ENCODE results near the gene NFATC1. TPM values are rescaled to one million over a fixed set of nuclear protein-coding genes. Genes with fewer than 3 reads are reported as not detected.

The NFATC1 gene
- polyA plus RNA-seq, 3 donors: 2.5 to 21.7 (median 8.8) TPM

- no peak overlapping the region for H3K27ac ChIP-seq (ENCODE audit: low read depth, low read length)
- 88 to 90% (median 89%) methylated on average over 38 of the region's 38 CpGs for WGBS, 3 donors
Observed at GRCh38 chr18:79571211-79572092, 175.7 kb downstream of the NFATC1 start.

GRCh38 chr18:79572093-79572780, 176.5 kb downstream of the NFATC1 start:
- 85 to 89% (median 85%) methylated on average over 18 of the region's 18 CpGs for WGBS, 3 donors
- no peak overlapping the region for H3K27ac ChIP-seq (ENCODE audit: low read depth, low read length)

GRCh38 chr18:79572848-79573451, 177.2 kb downstream of the NFATC1 start:
- no peak overlapping the region for H3K27ac ChIP-seq (ENCODE audit: low read depth, low read length)
- WGBS, 3 donors: 83 to 88% (median 87%) methylated on average over 6 of the region's 6 CpGs

DNA sequence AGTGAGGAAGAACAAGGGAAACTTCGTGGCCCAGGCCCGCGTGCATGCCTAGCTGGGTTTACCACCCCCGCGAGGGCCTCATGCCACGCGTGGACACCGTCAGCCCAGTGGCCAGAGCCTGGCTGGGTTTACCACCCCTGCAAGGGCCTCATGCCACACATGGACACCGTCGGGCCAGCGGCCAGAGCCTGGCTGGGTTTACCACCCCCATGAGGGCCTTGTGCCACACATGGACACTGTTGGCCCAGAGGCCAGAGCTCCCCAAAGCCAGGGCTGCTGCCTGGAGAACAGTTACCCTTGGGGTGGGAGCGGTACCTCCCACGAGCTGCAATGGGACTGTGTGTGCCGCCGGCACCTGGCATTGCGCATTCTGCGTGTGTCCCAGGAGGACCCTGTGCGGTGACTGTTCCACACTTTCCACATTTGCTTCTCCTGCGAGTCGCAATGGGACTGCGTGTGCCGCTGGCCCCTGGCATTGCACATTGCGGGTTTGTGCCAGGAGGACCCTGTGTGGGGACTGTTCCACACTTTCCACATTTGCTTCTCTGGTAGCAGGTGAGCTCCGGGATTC, 178.3 kb downstream of the NFATC1 start:
- 96 to 99% (median 98%) methylated on average over 24 of the region's 24 CpGs for WGBS, 3 donors

GRCh38 chr18:79574938-79575525, 179.3 kb downstream of the NFATC1 start:
- H3K27ac ChIP-seq (ENCODE audit: low read depth, low read length): no peak overlapping the region
- 47 to 77% (median 50%) methylated on average over 17 of the region's 17 CpGs for WGBS, 3 donors

More for the DNA sequence above, 178.3 kb downstream of the NFATC1 start:
- no peak overlapping the region for H3K27ac ChIP-seq (ENCODE audit: low read depth, low read length)

GRCh38 chr18:79575891-79576685, 180.4 kb downstream of the NFATC1 start:
- H3K27ac ChIP-seq (ENCODE audit: low read depth, low read length): no peak overlapping the region
- WGBS, 3 donors: 61 to 69% (median 67%) methylated on average over 44 of the region's 44 CpGs

- H3K27ac ChIP-seq (ENCODE audit: low read depth, low read length): no peak overlapping the region
- 18 to 46% (median 43%) methylated on average over 22 to 23 of the region's 23 CpGs for WGBS, 3 donors
Observed at GRCh38 chr18:79576686-79577351, 181.1 kb downstream of the NFATC1 start.

DNA sequence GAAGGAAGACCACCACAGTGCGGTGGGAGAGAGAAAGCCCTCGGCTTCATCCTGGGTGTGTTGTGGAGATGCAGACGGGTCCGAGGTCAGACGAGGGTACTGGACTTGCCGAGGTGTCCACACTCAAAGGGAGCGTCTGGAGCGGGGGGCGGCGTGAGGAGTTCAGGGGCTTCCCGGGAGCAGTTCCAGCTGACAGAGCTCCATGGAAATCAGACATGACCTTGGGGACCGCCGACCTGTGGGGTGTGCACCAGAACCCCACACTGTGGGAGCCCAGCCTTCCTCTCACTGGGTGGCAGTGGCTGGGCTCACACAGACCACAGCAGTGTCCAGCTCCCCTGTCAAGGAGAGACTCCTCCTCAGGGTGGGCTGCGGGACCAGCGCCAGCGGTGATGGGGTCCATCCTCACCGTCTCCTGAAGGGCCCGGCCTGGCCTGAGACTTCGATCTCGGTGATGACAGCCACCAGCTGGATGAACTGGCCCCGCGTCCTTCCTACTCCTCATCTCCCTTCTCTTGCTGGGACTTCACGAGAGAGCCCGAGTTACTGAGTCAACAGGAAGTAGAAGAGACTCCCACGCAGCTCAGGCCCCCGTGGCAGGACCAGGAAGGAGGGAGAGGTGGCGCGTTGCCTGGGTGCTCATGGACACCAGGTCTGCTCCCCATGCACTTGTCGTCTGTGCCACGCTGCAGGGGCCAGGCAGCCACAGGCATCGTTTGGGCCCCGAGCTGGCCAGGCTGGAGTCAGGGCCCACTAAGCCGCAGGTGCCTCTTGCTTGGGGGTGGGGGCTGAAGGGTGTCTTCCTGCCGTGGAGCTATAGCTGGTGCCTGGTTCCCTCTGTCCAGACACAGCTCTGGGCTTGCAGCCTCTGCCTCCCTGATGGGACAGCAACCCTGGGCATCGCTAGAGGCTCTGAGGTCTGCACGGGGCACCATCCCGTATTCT, 182.0 kb downstream of the NFATC1 start:
- no peak overlapping the region for H3K27ac ChIP-seq (ENCODE audit: low read depth, low read length)
- WGBS, 3 donors: 65 to 78% (median 72%) methylated on average over 34 to 37 of the region's 37 CpGs

DNA sequence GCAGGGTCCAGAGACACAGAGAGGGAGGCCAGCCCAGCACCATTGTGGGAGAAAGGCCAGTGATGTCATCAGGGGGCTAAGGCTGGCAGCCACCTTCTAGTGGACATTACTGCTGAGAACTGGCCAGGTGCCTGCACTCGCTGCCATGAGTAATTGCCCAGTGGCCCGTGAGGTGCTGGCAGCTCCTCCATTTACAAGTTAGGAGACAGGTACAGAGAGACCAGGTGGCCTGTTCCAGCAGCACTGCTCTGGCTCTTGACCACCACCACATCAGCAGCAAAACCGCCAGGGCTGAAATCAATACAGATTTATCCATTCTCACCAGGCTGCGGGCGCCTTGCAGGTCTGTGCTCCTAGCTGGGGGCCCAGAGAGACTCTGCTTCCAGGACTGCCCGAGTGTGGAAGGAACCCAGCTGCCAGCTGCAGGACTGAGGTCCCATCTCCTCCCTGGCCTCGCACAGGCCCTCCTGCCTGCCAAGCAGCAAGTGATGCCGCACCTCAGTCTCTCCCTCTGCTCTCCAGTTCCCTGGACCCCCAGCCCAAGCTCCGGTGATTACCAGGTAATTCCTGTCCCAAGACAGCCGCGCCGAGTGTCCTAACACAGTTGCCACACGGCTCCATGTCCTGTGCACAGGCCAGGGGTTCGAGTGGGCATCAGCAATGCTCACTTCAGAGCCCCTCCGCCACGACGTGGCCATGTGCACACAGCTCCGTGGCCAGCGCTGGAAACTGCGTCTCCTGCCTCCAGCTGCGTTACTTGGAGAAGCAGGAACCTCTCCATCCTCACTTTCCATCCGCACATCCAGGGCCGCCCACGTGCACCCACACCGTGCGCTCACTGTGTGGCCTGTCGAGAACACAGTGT, 182.9 kb downstream of the NFATC1 start:
- no peak overlapping the region for H3K27ac ChIP-seq (ENCODE audit: low read depth, low read length)
- WGBS, 3 donors: 78 to 89% (median 89%) methylated on average over 27 of the region's 27 CpGs
